Measurements from ENCODE around the gene RNF186. TPM values are rescaled to one million over a fixed set of nuclear protein-coding genes. Genes with fewer than 3 reads are reported as not detected.
"Not testable (repeated sequence)": the region's sequence is repeated elsewhere in the genome, so short reads cannot be mapped to it uniquely, and the experiment has no call there.

The RNF186 gene
- total RNA-seq, 3 donors from 2014 or later, result 15.1 to 42.6 (median 41.0) TPM

GRCh38 chr1:19860418-19860817 lies 45.3 kb upstream of the RNF186 start:
- H3K4me1 ChIP-seq (ENCODE audit: low read depth), result peaks cover 10% of the 10 kb centered on the region
- DNase-seq (peak in 1 of 3 donors; percentile 62), ATAC-seq (peak; percentile 88)
- H3K9me3 ChIP-seq, result no peaks in the 10 kb centered on the region
- no peak overlapping the region for H3K4me3 ChIP-seq
- intact Hi-C loops (cut with DNase I, micrococcal nuclease), result loop anchor here in 1 of 2 donors (10.0 kb wide), 1 partner anchor 46 kb away; the partner anchor contains the start of gene RNF186
- H3K36me3 ChIP-seq (ENCODE audit: low read depth), result no peaks in the 10 kb centered on the region
- TF ChIP-seq, protein P1, sequence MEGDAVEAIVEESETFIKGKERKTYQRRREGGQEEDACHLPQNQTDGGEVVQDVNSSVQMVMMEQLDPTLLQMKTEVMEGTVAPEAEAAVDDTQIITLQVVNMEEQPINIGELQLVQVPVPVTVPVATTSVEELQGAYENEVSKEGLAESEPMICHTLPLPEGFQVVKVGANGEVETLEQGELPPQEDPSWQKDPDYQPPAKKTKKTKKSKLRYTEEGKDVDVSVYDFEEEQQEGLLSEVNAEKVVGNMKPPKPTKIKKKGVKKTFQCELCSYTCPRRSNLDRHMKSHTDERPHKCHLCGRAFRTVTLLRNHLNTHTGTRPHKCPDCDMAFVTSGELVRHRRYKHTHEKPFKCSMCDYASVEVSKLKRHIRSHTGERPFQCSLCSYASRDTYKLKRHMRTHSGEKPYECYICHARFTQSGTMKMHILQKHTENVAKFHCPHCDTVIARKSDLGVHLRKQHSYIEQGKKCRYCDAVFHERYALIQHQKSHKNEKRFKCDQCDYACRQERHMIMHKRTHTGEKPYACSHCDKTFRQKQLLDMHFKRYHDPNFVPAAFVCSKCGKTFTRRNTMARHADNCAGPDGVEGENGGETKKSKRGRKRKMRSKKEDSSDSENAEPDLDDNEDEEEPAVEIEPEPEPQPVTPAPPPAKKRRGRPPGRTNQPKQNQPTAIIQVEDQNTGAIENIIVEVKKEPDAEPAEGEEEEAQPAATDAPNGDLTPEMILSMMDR (IDR thresholded peaks at IDR 0.05), result no peak

DNA sequence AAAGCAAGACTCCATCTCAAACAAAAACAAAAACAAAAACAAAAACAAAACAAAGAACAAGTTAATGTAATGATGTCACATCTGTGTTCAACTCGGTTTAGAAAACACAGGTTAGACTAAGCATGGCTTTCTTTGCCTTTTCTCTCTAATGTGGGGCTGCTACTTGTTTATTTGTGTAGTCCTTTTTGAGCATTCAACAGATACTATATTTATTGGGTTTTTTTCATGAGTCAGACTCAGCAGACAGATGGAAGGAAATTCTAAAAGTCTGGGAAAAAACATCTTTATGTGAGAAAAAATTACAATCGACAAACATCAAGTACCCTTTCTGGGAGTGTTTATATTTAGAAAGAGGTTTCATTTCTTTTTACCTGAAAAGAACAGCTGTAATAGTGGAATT lies 44.8 kb upstream of the RNF186 start:
- no peak for ATAC-seq
- intact Hi-C loops (cut with DNase I, micrococcal nuclease), result loop anchor here in 1 of 2 donors (10.0 kb wide), 1 partner anchor 45 kb away; the partner anchor contains the start of gene RNF186
- H3K4me1 ChIP-seq (ENCODE audit: low read depth), result peaks cover 10% of the 10 kb centered on the region
- DNase-seq, result no peak
- no peaks in the 10 kb centered on the region for H3K9me3 ChIP-seq
- no peaks in the 10 kb centered on the region for H3K36me3 ChIP-seq (ENCODE audit: low read depth)
- TF ChIP-seq, protein P1 (IDR thresholded peaks at IDR 0.05), result no peak
- H3K4me3 ChIP-seq, result no peak overlapping the region

DNA sequence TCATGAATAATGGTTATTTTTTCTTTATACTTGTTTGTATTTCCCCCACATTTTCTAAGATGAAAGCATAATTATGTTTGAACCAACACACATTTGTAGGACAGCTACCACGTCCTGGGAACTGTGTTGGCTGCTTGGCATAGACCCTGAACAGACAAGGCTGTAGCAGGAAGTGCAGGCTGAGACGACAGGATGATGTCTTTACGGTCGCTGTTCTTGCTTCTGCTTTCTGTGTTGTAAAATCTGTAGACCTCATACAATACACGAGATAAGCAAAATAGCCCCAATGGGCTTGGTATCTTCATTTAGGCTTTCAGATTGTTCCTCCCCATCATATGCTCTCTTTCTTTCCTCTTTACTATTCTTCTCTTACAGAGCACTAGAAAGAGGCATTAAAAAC lies 43.8 kb upstream of the RNF186 start:
- intact Hi-C loops (cut with DNase I, micrococcal nuclease), result no loop called here
- Histone ChIP-seq H3K4me3 (no peak overlapping the region), H3K36me3 (ENCODE audit: low read depth) (no peaks in the 10 kb centered on the region), H3K4me1 (ENCODE audit: low read depth) (peaks cover 10% of the 10 kb centered on the region), H3K9me3 (no peaks in the 10 kb centered on the region)
- TF ChIP-seq, protein P1 (IDR thresholded peaks at IDR 0.05), result no peak
- ATAC-seq (no peak), DNase-seq (no peak)

- no peaks in the 10 kb centered on the region for H3K9me3 ChIP-seq
- TF ChIP-seq, protein P1 (IDR thresholded peaks at IDR 0.05), result no peak
- no peaks in the 10 kb centered on the region for H3K4me1 ChIP-seq (ENCODE audit: low read depth)
- DNase-seq (no peak), ATAC-seq (no peak)
- intact Hi-C loops (cut with DNase I, micrococcal nuclease), result no loop called here
- no peak overlapping the region for H3K4me3 ChIP-seq
- H3K36me3 ChIP-seq (ENCODE audit: low read depth), result no peaks in the 10 kb centered on the region
Measured at GRCh38 chr1:19854866-19855265, 39.8 kb upstream of the RNF186 start.

- ATAC-seq (no peak), DNase-seq (no peak)
- TF ChIP-seq, protein P1 (IDR thresholded peaks at IDR 0.05), result no peak
- H3K36me3 ChIP-seq (ENCODE audit: low read depth), result no peaks in the 10 kb centered on the region
- intact Hi-C loops (cut with DNase I, micrococcal nuclease), result no loop called here
- H3K9me3 ChIP-seq, result no peaks in the 10 kb centered on the region
- H3K4me1 ChIP-seq (ENCODE audit: low read depth), result no peaks in the 10 kb centered on the region
- no peak overlapping the region for H3K4me3 ChIP-seq
Measured at GRCh38 chr1:19852036-19852435, 37.0 kb upstream of the RNF186 start.

- intact Hi-C loops (cut with DNase I, micrococcal nuclease), result no loop called here
Measured at GRCh38 chr1:19850214-19850613, 35.1 kb upstream of the RNF186 start.

GRCh38 chr1:19849307-19849706 lies 34.2 kb upstream of the RNF186 start:
- intact Hi-C loops (cut with DNase I, micrococcal nuclease); DNase-seq; H3K9me3 ChIP-seq; H3K4me1 ChIP-seq (ENCODE audit: low read depth); H3K4me3 ChIP-seq; H3K36me3 ChIP-seq (ENCODE audit: low read depth); ATAC-seq: not testable (repeated sequence)

More at GRCh38 chr1:19850214-19850613, 35.1 kb upstream of the RNF186 start:
- Histone ChIP-seq H3K4me1 (ENCODE audit: low read depth) (peaks cover 9% of the 10 kb centered on the region), H3K36me3 (ENCODE audit: low read depth) (no peaks in the 10 kb centered on the region), H3K4me3 (no peak overlapping the region), H3K9me3 (no peaks in the 10 kb centered on the region)
- DNase-seq (no peak), ATAC-seq (no peak)
- TF ChIP-seq, protein P1 (IDR thresholded peaks at IDR 0.05), result no peak

DNA sequence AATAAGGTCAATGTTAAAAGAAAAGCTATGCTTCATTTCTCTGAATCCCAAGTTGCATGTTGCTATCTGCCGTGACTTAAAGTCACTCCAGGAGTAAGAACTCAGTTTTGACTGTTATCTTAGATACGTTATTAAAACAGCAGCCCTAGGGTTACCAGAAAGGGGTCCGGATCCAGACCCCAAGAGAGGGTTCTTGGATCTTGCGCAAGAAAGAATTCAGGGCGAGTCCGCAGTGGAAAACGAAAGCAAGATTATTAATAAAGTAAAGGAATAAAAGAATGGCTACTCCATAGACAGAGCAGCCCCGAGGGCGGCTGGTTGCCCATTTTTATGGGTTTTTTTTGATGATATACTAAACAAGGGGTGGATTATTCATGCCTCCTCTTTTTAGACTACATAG lies 32.3 kb upstream of the RNF186 start:
- H3K36me3 ChIP-seq (ENCODE audit: low read depth); H3K9me3 ChIP-seq; intact Hi-C loops (cut with DNase I, micrococcal nuclease); DNase-seq; H3K4me3 ChIP-seq; ATAC-seq; H3K4me1 ChIP-seq (ENCODE audit: low read depth): not testable (repeated sequence)

Measured in mucosa of descending colon (tissue), 3 donors.